ENCODE results near the gene CDC37L1.

The CDC37L1 gene

GRCh38 chr9:4704129-4704528 is 24.8 kb downstream of the CDC37L1 start:
- Histone ChIP-seq H3K9ac (ENCODE audit: low read length in 5 of 5) (no peak overlapping the region), H3K27ac (ENCODE audit: low read depth, low read length) (no peak overlapping the region), H3K4me3 (ENCODE audit: low read depth in 1 of 5, low read length in 5 of 5) (no peak overlapping the region), H3K27me3 (ENCODE audit: control insufficient read depth in 5 of 5, insufficient read depth in 4 of 5, low read length in 5 of 5) (no peaks in the 10 kb centered on the region), H3K4me1 (ENCODE audit: control insufficient read depth in 5 of 5, insufficient read depth in 5 of 5, low read length in 5 of 5) (no peaks in the 10 kb centered on the region), H3K9me3 (ENCODE audit: control insufficient read depth in 5 of 5, low read length in 5 of 5) (no peaks in the 10 kb centered on the region), H3K36me3 (ENCODE audit: control insufficient read depth in 5 of 5, insufficient read depth in 5 of 5, low read length in 5 of 5) (peaks cover 12 to 51% (median 42%) of the 10 kb centered on the region in 5 donors)

- Histone ChIP-seq H3K9me3 (ENCODE audit: control insufficient read depth in 5 of 5, low read length in 5 of 5) (no peaks in the 10 kb centered on the region), H3K27me3 (ENCODE audit: control insufficient read depth in 5 of 5, insufficient read depth in 4 of 5, low read length in 5 of 5) (no peaks in the 10 kb centered on the region), H3K36me3 (ENCODE audit: control insufficient read depth in 5 of 5, insufficient read depth in 5 of 5, low read length in 5 of 5) (peaks cover 9 to 47% (median 35%) of the 10 kb centered on the region in 5 donors), H3K4me1 (ENCODE audit: control insufficient read depth in 5 of 5, insufficient read depth in 5 of 5, low read length in 5 of 5) (no peaks in the 10 kb centered on the region), H3K27ac (ENCODE audit: low read depth, low read length) (no peak overlapping the region), H3K4me3 (ENCODE audit: low read depth in 1 of 5, low read length in 5 of 5) (no peak overlapping the region), H3K9ac (ENCODE audit: low read length in 5 of 5) (no peak overlapping the region)
Observed at GRCh38 chr9:4706021-4706420, 26.7 kb downstream of the CDC37L1 start.

GRCh38 chr9:4706971-4707622 is 27.7 kb downstream of the CDC37L1 start:
- Histone ChIP-seq H3K9me3 (ENCODE audit: control insufficient read depth in 5 of 5, low read length in 5 of 5) (no peaks in the 10 kb centered on the region), H3K4me1 (ENCODE audit: control insufficient read depth in 5 of 5, insufficient read depth in 5 of 5, low read length in 5 of 5) (no peaks in the 10 kb centered on the region), H3K4me3 (ENCODE audit: low read depth in 1 of 5, low read length in 5 of 5) (no peak overlapping the region), H3K9ac (ENCODE audit: low read length in 5 of 5) (no peak overlapping the region), H3K36me3 (ENCODE audit: control insufficient read depth in 5 of 5, insufficient read depth in 5 of 5, low read length in 5 of 5) (peaks cover 9 to 46% (median 32%) of the 10 kb centered on the region in 5 donors), H3K27ac (ENCODE audit: low read depth, low read length) (no peak overlapping the region), H3K27me3 (ENCODE audit: control insufficient read depth in 5 of 5, insufficient read depth in 4 of 5, low read length in 5 of 5) (no peaks in the 10 kb centered on the region)

GRCh38 chr9:4709380-4709779 is 30.0 kb downstream of the CDC37L1 start:
- H3K9me3 ChIP-seq (ENCODE audit: control insufficient read depth in 5 of 5, low read length in 5 of 5), result no peaks in the 10 kb centered on the region
- H3K4me3 ChIP-seq (ENCODE audit: low read depth in 1 of 5, low read length in 5 of 5), result no peak overlapping the region
- no peak overlapping the region for H3K9ac ChIP-seq (ENCODE audit: low read length in 5 of 5)
- H3K36me3 ChIP-seq (ENCODE audit: control insufficient read depth in 5 of 5, insufficient read depth in 5 of 5, low read length in 5 of 5), result peaks cover 13 to 40% (median 28%) of the 10 kb centered on the region in 5 donors
- H3K27ac ChIP-seq (ENCODE audit: low read depth, low read length), result no peak overlapping the region
- H3K4me1 ChIP-seq (ENCODE audit: control insufficient read depth in 5 of 5, insufficient read depth in 5 of 5, low read length in 5 of 5), result no peaks in the 10 kb centered on the region
- H3K27me3 ChIP-seq (ENCODE audit: control insufficient read depth in 5 of 5, insufficient read depth in 4 of 5, low read length in 5 of 5), result no peaks in the 10 kb centered on the region

GRCh38 chr9:4713849-4714248 is 34.5 kb downstream of the CDC37L1 start:
- Histone ChIP-seq H3K27ac (ENCODE audit: low read depth, low read length) (no peak overlapping the region), H3K36me3 (ENCODE audit: control insufficient read depth in 5 of 5, insufficient read depth in 5 of 5, low read length in 5 of 5) (peaks cover 37 to 61% (median 51%) of the 10 kb centered on the region in 5 donors), H3K9ac (ENCODE audit: low read length in 5 of 5) (no peak overlapping the region), H3K9me3 (ENCODE audit: control insufficient read depth in 5 of 5, low read length in 5 of 5) (peaks cover 0 to 5% (median 0%) of the 10 kb centered on the region in 5 donors), H3K27me3 (ENCODE audit: control insufficient read depth in 5 of 5, insufficient read depth in 4 of 5, low read length in 5 of 5) (no peaks in the 10 kb centered on the region), H3K4me3 (ENCODE audit: low read depth in 1 of 5, low read length in 5 of 5) (no peak overlapping the region), H3K4me1 (ENCODE audit: control insufficient read depth in 5 of 5, insufficient read depth in 5 of 5, low read length in 5 of 5) (peaks cover 0 to 8% (median 6%) of the 10 kb centered on the region in 5 donors)

- no peak overlapping the region for H3K4me3 ChIP-seq (ENCODE audit: low read depth in 1 of 5, low read length in 5 of 5)
- H3K36me3 ChIP-seq (ENCODE audit: control insufficient read depth in 5 of 5, insufficient read depth in 5 of 5, low read length in 5 of 5), result peaks cover 39 to 64% (median 53%) of the 10 kb centered on the region in 5 donors
Observed at GRCh38 chr9:4714266-4715016, 35.1 kb downstream of the CDC37L1 start.

GRCh38 chr9:4716163-4716562 is 36.8 kb downstream of the CDC37L1 start:
- Histone ChIP-seq H3K9ac (ENCODE audit: low read length in 5 of 5) (no peak overlapping the region), H3K9me3 (ENCODE audit: control insufficient read depth in 5 of 5, low read length in 5 of 5) (peaks cover 0 to 5% (median 0%) of the 10 kb centered on the region in 5 donors), H3K4me1 (ENCODE audit: control insufficient read depth in 5 of 5, insufficient read depth in 5 of 5, low read length in 5 of 5) (peaks cover 0 to 8% (median 6%) of the 10 kb centered on the region in 5 donors), H3K4me3 (ENCODE audit: low read depth in 1 of 5, low read length in 5 of 5) (no peak overlapping the region), H3K27me3 (ENCODE audit: control insufficient read depth in 5 of 5, insufficient read depth in 4 of 5, low read length in 5 of 5) (no peaks in the 10 kb centered on the region), H3K27ac (ENCODE audit: low read depth, low read length) (no peak overlapping the region), H3K36me3 (ENCODE audit: control insufficient read depth in 5 of 5, insufficient read depth in 5 of 5, low read length in 5 of 5) (peaks cover 34 to 57% (median 52%) of the 10 kb centered on the region in 5 donors)

More at GRCh38 chr9:4714266-4715016, 35.1 kb downstream of the CDC37L1 start:
- Histone ChIP-seq H3K9ac (ENCODE audit: low read length in 5 of 5) (no peak overlapping the region), H3K27me3 (ENCODE audit: control insufficient read depth in 5 of 5, insufficient read depth in 4 of 5, low read length in 5 of 5) (no peaks in the 10 kb centered on the region), H3K9me3 (ENCODE audit: control insufficient read depth in 5 of 5, low read length in 5 of 5) (peaks cover 0 to 5% (median 0%) of the 10 kb centered on the region in 5 donors), H3K27ac (ENCODE audit: low read depth, low read length) (no peak overlapping the region), H3K4me1 (ENCODE audit: control insufficient read depth in 5 of 5, insufficient read depth in 5 of 5, low read length in 5 of 5) (peaks cover 0 to 8% (median 6%) of the 10 kb centered on the region in 5 donors)

GRCh38 chr9:4717815-4718214 is 38.4 kb downstream of the CDC37L1 start:
- peaks cover 0 to 5% (median 0%) of the 10 kb centered on the region in 5 donors for H3K9me3 ChIP-seq (ENCODE audit: control insufficient read depth in 5 of 5, low read length in 5 of 5)
- peak overlapping the region; percentile 13 for H3K27ac ChIP-seq (ENCODE audit: low read depth, low read length)
- H3K4me3 ChIP-seq (ENCODE audit: low read depth in 1 of 5, low read length in 5 of 5), result peak overlapping the region in 1 of 5 donors; percentile 47
- no peaks in the 10 kb centered on the region for H3K27me3 ChIP-seq (ENCODE audit: control insufficient read depth in 5 of 5, insufficient read depth in 4 of 5, low read length in 5 of 5)
- H3K9ac ChIP-seq (ENCODE audit: low read length in 5 of 5), result no peak overlapping the region
- H3K36me3 ChIP-seq (ENCODE audit: control insufficient read depth in 5 of 5, insufficient read depth in 5 of 5, low read length in 5 of 5), result peaks cover 34 to 60% (median 50%) of the 10 kb centered on the region in 5 donors
- peaks cover 0 to 8% (median 6%) of the 10 kb centered on the region in 5 donors for H3K4me1 ChIP-seq (ENCODE audit: control insufficient read depth in 5 of 5, insufficient read depth in 5 of 5, low read length in 5 of 5)

- H3K4me3 ChIP-seq (ENCODE audit: low read depth in 1 of 5, low read length in 5 of 5), result no peak overlapping the region
- no peak overlapping the region for H3K27ac ChIP-seq (ENCODE audit: low read depth, low read length)
- peaks cover 0 to 5% (median 0%) of the 10 kb centered on the region in 5 donors for H3K9me3 ChIP-seq (ENCODE audit: control insufficient read depth in 5 of 5, low read length in 5 of 5)
- H3K27me3 ChIP-seq (ENCODE audit: control insufficient read depth in 5 of 5, insufficient read depth in 4 of 5, low read length in 5 of 5), result no peaks in the 10 kb centered on the region
- peaks cover 28 to 55% (median 43%) of the 10 kb centered on the region in 5 donors for H3K36me3 ChIP-seq (ENCODE audit: control insufficient read depth in 5 of 5, insufficient read depth in 5 of 5, low read length in 5 of 5)
- no peak overlapping the region for H3K9ac ChIP-seq (ENCODE audit: low read length in 5 of 5)
- peaks cover 0 to 8% (median 6%) of the 10 kb centered on the region in 5 donors for H3K4me1 ChIP-seq (ENCODE audit: control insufficient read depth in 5 of 5, insufficient read depth in 5 of 5, low read length in 5 of 5)
Observed at GRCh38 chr9:4718911-4719310, 39.5 kb downstream of the CDC37L1 start.

- H3K9ac ChIP-seq (ENCODE audit: low read length in 5 of 5), result no peak overlapping the region
- peaks cover 0 to 5% (median 0%) of the 10 kb centered on the region in 5 donors for H3K9me3 ChIP-seq (ENCODE audit: control insufficient read depth in 5 of 5, low read length in 5 of 5)
- H3K36me3 ChIP-seq (ENCODE audit: control insufficient read depth in 5 of 5, insufficient read depth in 5 of 5, low read length in 5 of 5), result peaks cover 20 to 39% (median 30%) of the 10 kb centered on the region in 5 donors
- peaks cover 0 to 8% (median 6%) of the 10 kb centered on the region in 5 donors for H3K4me1 ChIP-seq (ENCODE audit: control insufficient read depth in 5 of 5, insufficient read depth in 5 of 5, low read length in 5 of 5)
- no peaks in the 10 kb centered on the region for H3K27me3 ChIP-seq (ENCODE audit: control insufficient read depth in 5 of 5, insufficient read depth in 4 of 5, low read length in 5 of 5)
- no peak overlapping the region for H3K4me3 ChIP-seq (ENCODE audit: low read depth in 1 of 5, low read length in 5 of 5)
- no peak overlapping the region for H3K27ac ChIP-seq (ENCODE audit: low read depth, low read length)
Observed at GRCh38 chr9:4721736-4722135, 42.4 kb downstream of the CDC37L1 start.
